SK-N-SH treated with all-trans-retinoic acid at 6 μM for 48 hours (cell line): ENCODE measurements around the gene RFC3.

Experiments
- CREB5 ChIP-seq: fragments of 250-450 bp; sonication (Bioruptor Pico); IDR thresholded peaks from 2 replicates; pipeline ENCODE4 v1.5.1; 2020; ENCODE audit warnings: low read depth, mild to moderate bottlenecking, moderate library complexity
- CSDC2 ChIP-seq: fragments of 250-450 bp; sonication (Bioruptor Pico); IDR thresholded peaks from 2 replicates; pipeline ENCODE4 v1.5.0; 2020; ENCODE audit warnings: mild to moderate bottlenecking, moderate library complexity
- OSR1 ChIP-seq: fragments of 250-450 bp; sonication (Bioruptor Pico); IDR thresholded peaks from 2 replicates; pipeline ENCODE4 v1.8.0; 2022; ENCODE audit warnings: moderate library complexity, mild to moderate bottlenecking, inconsistent platforms
- PPARA ChIP-seq: fragments of 250-450 bp; sonication (Bioruptor Pico); IDR thresholded peaks from 2 replicates; pipeline ENCODE4 v1.5.0; 2020; ENCODE audit warnings: mild to moderate bottlenecking, borderline replicate concordance
- RARB ChIP-seq: fragments of 250-450 bp; sonication (Bioruptor Pico); IDR thresholded peaks from 2 replicates; pipeline ENCODE4 v1.8.0; 2021; ENCODE audit warnings: mild to moderate bottlenecking, moderate library complexity
- TOX ChIP-seq: fragments of 250-450 bp; sonication (Bioruptor Pico); IDR thresholded peaks from 2 replicates; pipeline ENCODE4 v1.8.0; 2021; ENCODE audit warnings: mild to moderate bottlenecking, moderate library complexity, borderline replicate concordance
- ZFP3 ChIP-seq: fragments of 250-450 bp; sonication (Bioruptor Pico); IDR thresholded peaks from 2 replicates; pipeline ENCODE4 v1.5.0; 2020; ENCODE audit warnings: mild to moderate bottlenecking, moderate library complexity

GRCh38 chr13:33859691-33860303 is 41.8 kb downstream of the RFC3 start:
- TF ChIP-seq RARB (CRISPR knock-in tag): no peak
- TF ChIP-seq TOX (CRISPR knock-in tag): no peak
- TF ChIP-seq ZFP3: no peak
- no peak for TF ChIP-seq CREB5 (CRISPR knock-in tag)
- no peak for TF ChIP-seq OSR1 (CRISPR knock-in tag)
- no peak for TF ChIP-seq PPARA (CRISPR knock-in tag)
- no peak for TF ChIP-seq CSDC2
